AG09309 (cell line): Measurements from ENCODE around the gene RAB3B.
"Not testable (repeated sequence)": the region's sequence is repeated elsewhere in the genome, so short reads cannot be mapped to it uniquely, and the experiment has no call there.

Experiments used
- DNase-seq: peaks from one replicate; pipeline ENCODE4 v3.0.0-alpha.2; 2010; ENCODE audit warnings: low read depth
- H3K4me3 ChIP-seq: 2 replicates; pipeline ENCODE4 v1.5.1; 2011; ENCODE audit warnings: mild to moderate bottlenecking, low read depth, low read length, moderate library complexity; ENCODE audit not compliant: control insufficient read depth
- CTCF ChIP-seq: IDR thresholded peaks from 2 replicates; pipeline ENCODE4 v1.5.1; 2011; ENCODE audit warnings: mild to moderate bottlenecking, low read depth, low read length, inconsistent platforms; ENCODE audit not compliant: insufficient read depth, control insufficient read depth; ENCODE audit errors: missing control alignments

The RAB3B gene

GRCh38 chr1:51878308-51878615, 112.2 kb downstream of the RAB3B start:
- TF ChIP-seq CTCF = no peak
- H3K4me3 ChIP-seq = peak overlapping the region; percentile 92
- no peak for DNase-seq

DNA sequence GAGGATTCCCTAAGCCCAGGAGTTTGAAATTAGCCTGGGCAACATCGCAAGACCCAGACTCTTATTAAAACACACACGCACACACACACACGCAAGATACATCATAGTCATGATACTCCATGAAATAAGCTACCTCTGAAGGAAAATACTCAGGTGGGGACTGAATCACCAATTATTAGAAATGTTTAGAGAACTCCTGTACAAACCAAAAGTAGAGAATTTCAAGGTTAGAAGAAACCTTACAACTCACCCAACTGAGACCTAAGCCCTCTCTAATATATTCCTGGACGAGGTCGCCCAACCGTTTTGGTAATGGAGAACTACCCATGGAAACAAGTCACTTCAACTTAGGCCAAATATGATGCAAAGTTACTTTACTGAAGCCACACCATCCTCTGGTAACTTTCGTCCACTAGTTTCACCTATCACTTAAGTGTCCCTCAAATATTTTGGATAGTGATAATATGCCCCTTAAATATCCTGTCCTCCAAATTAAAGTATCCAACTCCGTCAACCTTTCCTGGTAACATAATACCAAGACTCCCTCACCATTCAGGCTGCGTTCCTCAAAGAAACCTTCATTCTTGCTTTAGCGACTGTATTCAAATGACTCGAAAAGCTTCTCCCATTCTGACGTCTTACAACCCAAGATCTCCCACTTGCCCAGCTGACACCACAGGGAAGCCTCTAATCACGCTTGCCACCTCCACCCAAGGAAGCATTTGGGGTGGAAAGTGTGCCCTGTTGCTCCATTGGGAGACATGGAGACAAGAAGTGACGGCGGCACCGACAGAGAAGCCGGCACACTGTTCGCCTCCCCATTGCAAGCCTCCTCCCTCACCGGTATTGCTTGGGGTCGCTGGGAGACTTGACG, 112.8 kb downstream of the RAB3B start:
- peak overlapping the region; percentile 92 for H3K4me3 ChIP-seq
- TF ChIP-seq CTCF = no peak
- no peak for DNase-seq

GRCh38 chr1:51875836-51876235, 114.7 kb downstream of the RAB3B start:
- DNase-seq = no peak
- H3K4me3 ChIP-seq = no peak overlapping the region
- no peak for TF ChIP-seq CTCF

- H3K4me3 ChIP-seq = no peak overlapping the region
- TF ChIP-seq CTCF = no peak
- DNase-seq = no peak
Observed at GRCh38 chr1:51875291-51875772, 115.2 kb downstream of the RAB3B start.

GRCh38 chr1:51873270-51873669, 117.2 kb downstream of the RAB3B start:
- not testable (repeated sequence) for DNase-seq

DNA sequence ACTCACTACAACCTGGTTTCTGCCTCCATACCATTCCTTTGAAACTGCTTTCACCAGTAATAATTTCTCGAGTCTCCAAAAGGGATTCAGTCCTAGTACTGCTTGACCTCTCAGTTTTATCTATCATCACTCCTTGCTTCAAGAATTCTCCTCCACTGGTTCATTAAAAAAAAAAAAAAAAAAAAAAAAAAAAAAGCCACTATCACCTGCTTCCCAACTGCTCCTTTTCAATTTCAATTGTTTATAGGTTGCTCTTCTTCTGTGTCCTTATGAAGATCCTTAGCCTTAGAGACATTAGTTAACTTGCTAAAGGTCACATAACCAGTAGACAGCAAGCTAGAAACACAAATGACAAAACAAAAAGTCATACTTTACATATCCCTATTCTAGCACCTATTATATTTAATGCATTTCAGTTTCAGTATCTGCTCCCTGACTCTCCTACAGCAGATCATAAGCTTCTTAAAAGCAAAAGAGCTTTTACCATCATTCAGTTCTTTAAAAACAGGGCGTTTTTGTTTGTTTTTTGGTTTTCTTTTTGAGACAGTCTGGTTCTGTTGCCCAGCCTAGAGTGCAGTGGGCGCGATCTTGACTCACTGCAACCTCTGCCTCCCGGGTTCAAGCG, 119.0 kb downstream of the RAB3B start:
- no peak overlapping the region for H3K4me3 ChIP-seq
- no peak for DNase-seq
- no peak for TF ChIP-seq CTCF

More at GRCh38 chr1:51873270-51873669, 117.2 kb downstream of the RAB3B start:
- not testable (repeated sequence) for H3K4me3 ChIP-seq

- H3K4me3 ChIP-seq = no peak overlapping the region
- TF ChIP-seq CTCF = no peak
- no peak for DNase-seq
Observed at GRCh38 chr1:51870603-51871350, 119.7 kb downstream of the RAB3B start.
